ENCODE data around the gene USP7. TPM values are rescaled to one million over a fixed set of nuclear protein-coding genes. Genes with fewer than 3 reads are reported as not detected.

The USP7 gene
- total and polyA plus RNA-seq, 3 donors from 2014 or later: 159 to 173 (median 172) TPM

- intact Hi-C loops (cut with DNase I; ENCODE audit: low total_unique reads): loop anchor here (10.0 kb wide), 1 partner anchor 323 kb away; no protein-coding TSS in a partner anchor
- Histone ChIP-seq H3K4me3 (no peak overlapping the region), H3K9me3 (no peaks in the 10 kb centered on the region), H3K36me3 (ENCODE audit: low read depth, missing control alignments) (no peaks in the 10 kb centered on the region), H3K27ac (no peak overlapping the region), H3K4me1 (peaks cover 17% of the 10 kb centered on the region), H3K27me3 (no peaks in the 10 kb centered on the region)
- TF ChIP-seq POLR2A (IDR thresholded peaks at IDR 0.05) (no peak), CTCF (IDR thresholded peaks at IDR 0.05) (no peak)
- no peak for DNase-seq
- WGBS, 2 donors: 90 to 91% methylated on average over 6 of the region's 6 CpGs
Measured at GRCh38 chr16:8887431-8887765, 76.3 kb downstream of the USP7 start.

- intact Hi-C loops (cut with DNase I; ENCODE audit: low total_unique reads): loop anchor here (10.0 kb wide), 1 partner anchor 322 kb away; no protein-coding TSS in a partner anchor
- peaks cover 11% of the 10 kb centered on the region for H3K4me1 ChIP-seq
- DNase-seq: no peak
- H3K27ac ChIP-seq: no peak overlapping the region
- H3K4me3 ChIP-seq: no peak overlapping the region
- no peaks in the 10 kb centered on the region for H3K27me3 ChIP-seq
- no peaks in the 10 kb centered on the region for H3K9me3 ChIP-seq
- H3K36me3 ChIP-seq (ENCODE audit: low read depth, missing control alignments): no peaks in the 10 kb centered on the region
- TF ChIP-seq POLR2A (IDR thresholded peaks at IDR 0.05): no peak
- no peak for TF ChIP-seq CTCF (IDR thresholded peaks at IDR 0.05)
- WGBS, 2 donors: 75 to 77% methylated on average over 19 of the region's 19 CpGs
Measured at GRCh38 chr16:8886593-8887430, 76.9 kb downstream of the USP7 start.

GRCh38 chr16:8885674-8886592, 77.8 kb downstream of the USP7 start:
- DNase-seq: no peak
- H3K27ac ChIP-seq: no peak overlapping the region
- 28 to 47% methylated on average over 12 to 20 of the region's 20 CpGs for WGBS, 2 donors
- no peaks in the 10 kb centered on the region for H3K36me3 ChIP-seq (ENCODE audit: low read depth, missing control alignments)
- intact Hi-C loops (cut with DNase I; ENCODE audit: low total_unique reads): loop anchor here (10.0 kb wide), 1 partner anchor 321 kb away; no protein-coding TSS in a partner anchor
- peaks cover 5% of the 10 kb centered on the region for H3K4me1 ChIP-seq
- H3K27me3 ChIP-seq: no peaks in the 10 kb centered on the region
- TF ChIP-seq CTCF (IDR thresholded peaks at IDR 0.05) (no peak), POLR2A (IDR thresholded peaks at IDR 0.05) (no peak)
- no peak overlapping the region for H3K4me3 ChIP-seq
- no peaks in the 10 kb centered on the region for H3K9me3 ChIP-seq

GRCh38 chr16:8882725-8883377, 80.9 kb downstream of the USP7 start:
- no peaks in the 10 kb centered on the region for H3K27me3 ChIP-seq
- H3K36me3 ChIP-seq (ENCODE audit: low read depth, missing control alignments): no peaks in the 10 kb centered on the region
- DNase-seq: no peak
- peaks cover under 1% of the 10 kb centered on the region for H3K4me1 ChIP-seq
- no peak for TF ChIP-seq CTCF (IDR thresholded peaks at IDR 0.05)
- no peak for TF ChIP-seq POLR2A (IDR thresholded peaks at IDR 0.05)
- intact Hi-C loops (cut with DNase I; ENCODE audit: low total_unique reads): loop anchor here (5.0 to 10.0 kb wide), 2 partner anchors 221 to 318 kb away; no protein-coding TSS in a partner anchor
- H3K4me3 ChIP-seq: no peak overlapping the region
- WGBS, 2 donors: 73 to 93% methylated on average over 16 to 17 of the region's 17 CpGs
- H3K9me3 ChIP-seq: no peaks in the 10 kb centered on the region
- H3K27ac ChIP-seq: no peak overlapping the region

Data from testis (tissue), 3 donors.